GM21576 (cell line): ENCODE measurements around the gene CCL19.
"Not testable (repeated sequence)": the region's sequence is repeated elsewhere in the genome, so short reads cannot be mapped to it uniquely, and the experiment has no call there.

Experiments
- ATAC-seq: cut with Tn5 transposase; IDR thresholded peaks from one replicate; pipeline ENCODE4 v1.9.1; 2021; ENCODE audit warnings: mild to moderate bottlenecking, moderate library complexity; ENCODE audit not compliant: unreplicated experiment

Gene CCL19

GRCh38 chr9:34690983-34691935 lies at the start of gene CCL19:
Gene CCL19 (minus strand): TSS chr9:34691276. CDS start chr9:34691139, 137 bp downstream.
- ATAC-seq, result no peak

GRCh38 chr9:34740176-34740575 lies 49.1 kb upstream of the CCL19 start:
- not testable (repeated sequence) for ATAC-seq

DNA sequence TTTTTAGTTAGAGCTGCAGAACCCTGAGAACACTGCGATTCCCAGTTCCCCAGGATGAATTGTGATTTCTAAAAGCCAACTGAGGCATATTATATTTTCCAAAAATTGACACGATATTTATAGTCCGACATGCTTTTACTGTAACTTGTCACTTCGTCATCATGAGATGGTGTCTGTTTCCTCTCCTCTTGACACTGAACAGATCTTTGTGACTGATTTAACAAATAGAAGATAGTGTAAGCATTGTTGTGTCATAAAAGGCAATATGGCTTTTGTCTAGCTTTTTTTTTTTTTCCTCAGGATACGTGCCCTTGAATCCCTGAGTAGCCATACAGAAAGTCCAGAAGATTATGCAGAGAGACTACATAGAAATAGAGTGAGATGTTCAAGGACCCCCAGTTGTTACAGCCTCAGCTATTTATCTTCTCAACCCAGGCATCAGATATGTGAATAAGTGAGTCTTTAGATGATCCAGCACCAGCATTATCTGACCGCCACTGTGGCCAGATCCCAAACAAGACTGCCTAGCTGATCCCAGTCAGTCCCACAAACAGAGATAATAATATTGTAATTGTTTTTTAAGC lies 46.7 kb upstream of the CCL19 start:
- no peak for ATAC-seq

- no peak for ATAC-seq
These were observed 43.6 kb upstream of the CCL19 start for GRCh38 chr9:34734720-34735119.

DNA sequence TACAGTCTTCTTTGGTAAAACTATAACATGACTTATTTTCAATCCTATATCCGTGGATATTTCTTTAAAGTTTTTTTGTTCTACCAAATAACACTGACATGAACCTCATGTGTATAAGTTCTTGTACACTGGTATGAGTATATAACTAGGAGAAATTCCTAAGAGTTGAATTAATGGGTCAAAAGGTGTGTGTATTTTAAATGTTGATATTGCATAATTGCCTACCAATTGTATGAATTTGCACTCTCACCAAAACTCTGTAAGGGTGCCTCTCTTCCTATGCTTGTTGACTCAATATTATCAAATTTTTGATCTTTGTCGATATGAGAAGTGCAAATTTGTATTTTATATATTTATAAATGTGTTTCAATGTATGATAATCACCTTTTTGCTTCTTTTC lies 41.8 kb upstream of the CCL19 start:
- ATAC-seq, result no peak

DNA sequence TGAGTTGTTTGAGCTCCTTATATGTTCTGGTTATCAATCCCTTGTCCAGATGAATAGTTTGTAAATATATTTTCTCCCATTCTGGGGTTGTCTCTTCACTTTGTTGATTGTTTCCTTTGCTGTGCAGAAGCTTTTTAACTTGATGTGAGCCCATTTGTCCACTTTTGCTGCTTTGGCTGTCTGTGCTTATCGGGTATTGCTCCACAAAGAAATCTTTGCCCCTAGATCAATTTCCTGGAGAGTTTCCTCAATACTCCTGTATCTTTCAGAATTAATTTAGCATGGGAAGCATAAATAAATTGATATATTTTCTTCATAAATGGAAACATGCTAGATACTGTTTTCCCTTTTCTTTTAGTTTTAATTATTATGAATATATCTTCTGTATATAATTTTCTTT lies 41.4 kb upstream of the CCL19 start:
- ATAC-seq, result no peak

DNA sequence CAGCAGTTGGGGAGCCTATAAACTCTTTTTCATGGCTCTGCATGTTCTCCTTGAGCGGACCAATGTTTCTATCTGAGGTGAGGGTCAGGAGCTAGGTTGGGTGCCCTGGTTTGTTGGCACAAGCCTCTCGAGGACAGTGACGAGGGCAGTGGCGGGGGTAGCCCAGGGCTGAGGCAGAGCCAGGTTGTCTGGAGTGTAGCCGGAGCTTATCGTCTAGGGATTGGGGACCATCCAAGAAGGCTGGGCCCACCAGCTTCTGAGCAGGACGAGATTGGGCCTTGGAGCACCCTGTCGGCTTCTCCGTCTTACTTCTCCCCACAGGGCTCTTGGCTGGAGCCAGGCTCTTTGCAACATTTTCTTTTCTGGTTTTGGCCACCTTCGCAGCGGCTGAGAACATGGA lies 32.1 kb upstream of the CCL19 start:
- no peak for ATAC-seq

GRCh38 chr9:34719769-34720025 lies 28.6 kb upstream of the CCL19 start:
- ATAC-seq, result not testable (repeated sequence)

GRCh38 chr9:34719021-34719768 lies 28.1 kb upstream of the CCL19 start:
- ATAC-seq, result no peak

DNA sequence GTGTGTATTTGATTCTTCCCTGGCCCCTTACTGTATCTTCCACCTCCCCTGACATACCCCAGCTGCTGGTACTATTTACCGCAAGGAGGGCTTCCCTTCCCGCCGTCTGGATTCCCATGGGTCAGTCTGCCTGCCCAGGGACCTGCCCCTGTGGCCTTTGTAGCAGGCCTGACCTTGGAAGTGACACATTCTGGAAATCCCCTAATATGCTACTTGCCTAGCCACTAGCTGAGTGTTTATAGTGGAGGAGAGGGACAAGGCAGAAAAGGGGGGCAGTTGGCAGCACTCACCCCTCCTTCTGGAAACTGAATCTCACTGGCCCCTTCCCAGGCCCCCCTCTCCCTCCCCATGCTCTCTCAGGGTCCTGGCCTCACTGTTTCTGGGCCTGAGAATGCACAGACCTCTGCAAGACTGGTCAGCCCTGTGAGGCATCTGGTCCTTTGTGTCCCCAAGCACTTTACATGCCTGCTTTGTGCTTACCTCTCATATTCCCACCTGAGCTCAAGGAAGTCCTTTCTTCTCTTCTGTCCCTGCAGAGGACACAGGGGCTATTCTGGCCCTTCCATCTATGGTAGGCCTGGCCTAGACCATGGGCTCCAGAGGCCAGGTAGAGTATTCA lies 27.0 kb upstream of the CCL19 start:
- no peak for ATAC-seq

GRCh38 chr9:34716711-34717110 lies 25.6 kb upstream of the CCL19 start:
- no peak for ATAC-seq

DNA sequence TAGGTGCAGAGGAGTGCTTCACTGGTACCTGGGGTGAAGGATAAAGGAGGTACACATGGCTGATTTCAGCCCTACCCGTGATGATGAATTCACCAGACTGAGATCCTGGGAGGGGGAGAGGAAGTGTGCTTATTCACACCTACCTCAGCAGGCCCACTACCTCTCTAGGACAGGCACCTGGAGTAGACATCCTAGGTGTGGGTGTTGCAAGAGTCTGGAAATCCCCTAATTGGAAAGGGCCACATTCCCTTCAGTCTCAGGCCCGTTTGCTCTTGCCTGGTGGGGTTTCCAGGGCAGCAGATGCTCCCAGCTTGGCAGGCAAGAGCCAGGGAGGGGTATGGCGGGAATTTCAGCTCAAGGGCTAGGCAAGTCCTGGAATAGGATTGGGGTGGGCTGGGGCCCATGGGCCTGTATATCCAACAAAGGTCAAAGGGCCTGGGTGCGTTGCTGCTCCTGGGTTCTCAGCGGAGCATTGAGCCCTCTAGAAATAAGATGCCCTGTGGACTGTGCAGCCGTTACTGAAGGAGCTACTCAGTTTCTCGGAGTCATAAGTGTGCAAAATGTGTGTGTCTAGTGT lies 24.7 kb upstream of the CCL19 start:
- ATAC-seq, result no peak

GRCh38 chr9:34714007-34714406 lies 22.9 kb upstream of the CCL19 start:
- ATAC-seq, result no peak

GRCh38 chr9:34712140-34712539 lies 21.1 kb upstream of the CCL19 start:
- no peak for ATAC-seq

GRCh38 chr9:34710023-34710422 lies 18.9 kb upstream of the CCL19 start, which contains the start of gene CCL21:
Gene CCL21 (minus strand): TSS chr9:34710136. CDS start chr9:34710066, 70 bp downstream.
- no peak for ATAC-seq

- ATAC-seq, result no peak
These were observed 18.3 kb upstream of the CCL19 start for GRCh38 chr9:34709196-34709978.

DNA sequence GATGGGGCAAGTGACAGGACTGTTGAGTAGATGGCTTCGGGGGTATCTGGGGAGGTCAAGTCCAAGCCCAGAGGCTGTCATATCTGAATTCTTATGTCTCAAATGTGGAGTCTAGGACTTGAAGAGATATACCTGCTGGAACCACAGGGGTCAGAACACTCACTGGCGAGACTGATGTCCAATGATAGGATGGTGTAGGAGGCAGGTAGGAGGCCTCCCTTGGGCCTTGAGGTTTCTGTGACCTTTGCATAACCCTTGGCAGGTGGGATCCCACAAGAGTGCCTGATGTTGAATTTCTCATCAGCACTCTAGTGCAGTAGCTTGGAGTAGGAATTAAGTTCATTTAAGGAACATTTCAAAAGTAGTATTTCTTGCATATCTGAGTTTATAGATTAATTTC lies 16.1 kb upstream of the CCL19 start:
- ATAC-seq, result no peak

GRCh38 chr9:34701769-34702736 lies 11.0 kb upstream of the CCL19 start:
- peak; percentile 85 for ATAC-seq
